Activated CD4-positive, alpha-beta memory T cell treated with anti-CD3 and anti-CD28 coated beads for 36 hours (primary cell): Measurements from ENCODE around the gene TTC4. TPM values are rescaled to one million over a fixed set of nuclear protein-coding genes. Genes with fewer than 3 reads are reported as not detected.

Experiments
- CTCF ChIA-PET: fragments of 350-600 bp; sonication (Branson Sonifier 250); formaldehyde crosslinking; loops from one replicate; lab custom pipeline; 2021; ENCODE audit warnings: antibody characterized with exemption, inconsistent platforms; lab: Charles Lee
- POLR2A ChIA-PET: fragments of 350-600 bp; sonication (Branson Sonifier 250); formaldehyde crosslinking; loops from one replicate; lab custom pipeline; 2021; ENCODE audit warnings: antibody characterized with exemption; lab: Charles Lee
- DNase-seq: peaks from one replicate; pipeline ENCODE4 v3.0.0-alpha.2; 2020
- H3K27ac Mint-ChIP-seq: one replicate; pipeline ENCODE4 v1.8.0; 2021; ENCODE audit warnings: mixed read lengths
- H3K27me3 Mint-ChIP-seq: one replicate; pipeline ENCODE4 v1.8.0; 2021; ENCODE audit warnings: mixed read lengths
- H3K36me3 Mint-ChIP-seq: one replicate; pipeline ENCODE4 v1.8.0; 2021; ENCODE audit warnings: mixed read lengths
- H3K4me1 Mint-ChIP-seq: one replicate; pipeline ENCODE4 v1.8.0; 2021; ENCODE audit warnings: low read depth, mixed read lengths
- H3K4me3 Mint-ChIP-seq: one replicate; pipeline ENCODE4 v1.8.0; 2021; ENCODE audit warnings: mild to moderate bottlenecking, mixed read lengths
- H3K9me3 Mint-ChIP-seq: one replicate; pipeline ENCODE4 v1.8.0; 2021; ENCODE audit warnings: mixed read lengths
- intact Hi-C: fragments of 100-400 bp; cut with micrococcal nuclease; formaldehyde crosslinking; loops from one replicate; pipeline ENCODE4 v1.15.1; 2023
- total RNA-seq, 2 experiments: library from RNA; stranded (reverse); gene quantifications; one replicate each; pipeline ENCODE4 v1.2.3, GENCODE V29; 2021

Gene TTC4
- total RNA-seq, 2 experiments from 2014 or later: 32.7 to 33.5 TPM

GRCh38 chr1:54791880-54792522 lies 76.3 kb downstream of the TTC4 start:
- H3K9me3 Mint-ChIP-seq: peaks cover 5% of the 10 kb centered on the region
- peak; percentile 75 for DNase-seq
- peaks cover 5% of the 10 kb centered on the region for H3K36me3 Mint-ChIP-seq
- no peak overlapping the region for H3K4me3 Mint-ChIP-seq
- intact Hi-C loops: loop anchor here (10.0 kb wide), 1 partner anchor 507 kb away; no protein-coding TSS in a partner anchor
- H3K4me1 Mint-ChIP-seq: peaks cover 22% of the 10 kb centered on the region
- POLR2A ChIA-PET: interaction anchor here (1.2 kb wide), 1 partner anchor 9 kb away, joined by 6 read pairs; the partner anchor contains the start of gene TTC22
- H3K27ac Mint-ChIP-seq: no peak overlapping the region
- CTCF ChIA-PET: interaction anchor here (0.6 to 2.4 kb wide), 21 partner anchors 9 to 710 kb away, joined by 3 to 20 read pairs (median 4); partner anchors contain the start of gene TTC22
- no peaks in the 10 kb centered on the region for H3K27me3 Mint-ChIP-seq

Other genes with a start within 250 kb of the TTC4 start
- gene ACOT11, start 167.6 kb upstream of the TTC4 start, total RNA-seq: 1 to 10 TPM in 1 of 2 experiments, under 1 TPM in 1; 0.99 to 1.1 TPM
- not detected for gene FAM151A, start 92.3 kb upstream of the TTC4 start, total RNA-seq
- gene MROH7, start 74.1 kb upstream of the TTC4 start, total RNA-seq: under 1 TPM in 1 of 2 experiments, not detected in 1; 0.05 TPM
- 1 to 10 TPM; 5.6 to 5.7 TPM for gene PARS2, start 48.7 kb downstream of the TTC4 start, total RNA-seq
- 1 to 10 TPM; 4.6 to 5.3 TPM for gene TTC22, start 85.5 kb downstream of the TTC4 start, total RNA-seq
- 10 to 100 TPM; 72.6 to 75.1 TPM for gene DHCR24, start 171.3 kb downstream of the TTC4 start, total RNA-seq